ENCODE results near the gene NKAIN1.
A peak's percentile ranks its signal among the peaks of the same experiment; 100 is the strongest.

DNA sequence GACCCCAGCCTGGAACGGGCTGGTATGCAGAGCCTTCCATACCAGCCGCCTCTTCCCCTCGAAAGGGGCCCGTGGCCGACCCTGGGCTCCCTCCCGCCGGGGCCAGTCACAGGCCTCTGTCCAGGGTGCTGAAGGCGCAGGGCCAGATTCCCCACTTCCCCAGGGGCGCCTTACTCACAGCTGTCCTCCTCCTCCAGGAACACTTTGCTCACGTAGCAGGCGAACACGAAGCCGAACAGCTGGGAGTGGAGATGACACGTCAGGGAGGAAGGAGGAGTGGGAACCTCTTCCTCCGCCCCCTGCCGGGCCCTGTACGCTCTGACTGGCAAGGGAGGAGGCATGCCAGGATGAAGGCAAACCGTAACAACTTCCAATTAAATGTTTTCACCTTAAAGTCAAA is 57.3 kb downstream of the NKAIN1 start:
- TF ChIP-seq POLR2A (IDR thresholded peaks at IDR 0.05), result no peak
- TF ChIP-seq, protein P1, sequence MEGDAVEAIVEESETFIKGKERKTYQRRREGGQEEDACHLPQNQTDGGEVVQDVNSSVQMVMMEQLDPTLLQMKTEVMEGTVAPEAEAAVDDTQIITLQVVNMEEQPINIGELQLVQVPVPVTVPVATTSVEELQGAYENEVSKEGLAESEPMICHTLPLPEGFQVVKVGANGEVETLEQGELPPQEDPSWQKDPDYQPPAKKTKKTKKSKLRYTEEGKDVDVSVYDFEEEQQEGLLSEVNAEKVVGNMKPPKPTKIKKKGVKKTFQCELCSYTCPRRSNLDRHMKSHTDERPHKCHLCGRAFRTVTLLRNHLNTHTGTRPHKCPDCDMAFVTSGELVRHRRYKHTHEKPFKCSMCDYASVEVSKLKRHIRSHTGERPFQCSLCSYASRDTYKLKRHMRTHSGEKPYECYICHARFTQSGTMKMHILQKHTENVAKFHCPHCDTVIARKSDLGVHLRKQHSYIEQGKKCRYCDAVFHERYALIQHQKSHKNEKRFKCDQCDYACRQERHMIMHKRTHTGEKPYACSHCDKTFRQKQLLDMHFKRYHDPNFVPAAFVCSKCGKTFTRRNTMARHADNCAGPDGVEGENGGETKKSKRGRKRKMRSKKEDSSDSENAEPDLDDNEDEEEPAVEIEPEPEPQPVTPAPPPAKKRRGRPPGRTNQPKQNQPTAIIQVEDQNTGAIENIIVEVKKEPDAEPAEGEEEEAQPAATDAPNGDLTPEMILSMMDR (IDR thresholded peaks at IDR 0.05 in 4 of 5, conservative IDR thresholded peaks at IDR 0.05 in 1 of 5), result peak; percentile 8 to 59 (median 54)

Measured in gastrocnemius medialis (tissue), 4 donors.